NB4 (cell line): ENCODE measurements around the gene ELK1.

Source experiments
- CTCF ChIP-seq: IDR thresholded peaks from one replicate; pipeline ENCODE4 v1.5.1; 2012; ENCODE audit warnings: low read depth, low read length
- MYC ChIP-seq: IDR thresholded peaks from 2 replicates; pipeline ENCODE4 v1.6.1; 2011; ENCODE audit warnings: low read depth, low read length
- POLR2A ChIP-seq: IDR thresholded peaks from 2 replicates; pipeline ENCODE4 v1.6.1; 2011; ENCODE audit warnings: mild to moderate bottlenecking; ENCODE audit not compliant: insufficient read length; ENCODE audit errors: extremely low read depth
- TF ChIP-seq, protein P1 (sequence below): IDR thresholded peaks from 2 replicates; pipeline ENCODE4 v1.6.1; 2011; ENCODE audit warnings: low read depth, low read length

- TF ChIP-seq CTCF (no peak), POLR2A (no peak), MYC (no peak)
- TF ChIP-seq, protein P1, sequence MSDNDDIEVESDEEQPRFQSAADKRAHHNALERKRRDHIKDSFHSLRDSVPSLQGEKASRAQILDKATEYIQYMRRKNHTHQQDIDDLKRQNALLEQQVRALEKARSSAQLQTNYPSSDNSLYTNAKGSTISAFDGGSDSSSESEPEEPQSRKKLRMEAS, result no peak
Measured at GRCh38 chrX:47620303-47620685, 30.1 kb downstream of the ELK1 start.
